ENCODE data around the gene SLC13A2. TPM values are rescaled to one million over a fixed set of nuclear protein-coding genes. Genes with fewer than 3 reads are reported as not detected.

Gene SLC13A2
- polyA plus RNA-seq, 1 experiment, result not detected

GRCh38 chr17:28500712-28501379 lies 27.4 kb downstream of the SLC13A2 start:
- no peak overlapping the region for H3K27ac ChIP-seq (ENCODE audit: low read depth, low read length)
- ChIA-PET CTCF (no interaction called here), POLR2A (no interaction called here)
- H3K27me3 ChIP-seq (ENCODE audit: control insufficient read depth, insufficient read depth, low read length), result peaks cover 57% of the 10 kb centered on the region
- H3K9me3 ChIP-seq (ENCODE audit: control insufficient read depth, insufficient read depth, low read length), result no peaks in the 10 kb centered on the region; the same call in 1 of the 2 replicates
- H3K4me3 ChIP-seq (ENCODE audit: low read depth, low read length), result no peak overlapping the region
- DNase-seq (ENCODE audit: low read depth, low spot score), result no peak
- TF ChIP-seq CTCF (IDR thresholded peaks at IDR 0.05; ENCODE audit: low read depth, low read length), result no peak

GRCh38 chr17:28501421-28502284 lies 28.2 kb downstream of the SLC13A2 start:
- no peak overlapping the region for H3K27ac ChIP-seq (ENCODE audit: low read depth, low read length)
- H3K4me3 ChIP-seq (ENCODE audit: low read depth, low read length), result no peak overlapping the region
- no peak for TF ChIP-seq CTCF (IDR thresholded peaks at IDR 0.05; ENCODE audit: low read depth, low read length)
- POLR2A ChIA-PET, result no interaction called here
- CTCF ChIA-PET, result no interaction called here
- H3K27me3 ChIP-seq (ENCODE audit: control insufficient read depth, insufficient read depth, low read length), result peaks cover 65% of the 10 kb centered on the region
- H3K9me3 ChIP-seq (ENCODE audit: control insufficient read depth, insufficient read depth, low read length), result no peaks in the 10 kb centered on the region; the same call in 1 of the 2 replicates
- DNase-seq (ENCODE audit: low read depth, low spot score), result no peak

GRCh38 chr17:28503420-28503819 lies 30.0 kb downstream of the SLC13A2 start:
- TF ChIP-seq CTCF (IDR thresholded peaks at IDR 0.05; ENCODE audit: low read depth, low read length), result no peak
- ChIA-PET CTCF (interaction anchor here (0.7 to 2.5 kb wide), 5 partner anchors 9 to 95 kb away, joined by 3 to 19 read pairs (median 7); no protein-coding TSS in a partner anchor), POLR2A (interaction anchor here (1.0 kb wide), 1 partner anchor 29 kb away, joined by 3 read pairs; no protein-coding TSS in a partner anchor)
- DNase-seq (ENCODE audit: low read depth, low spot score), result no peak
- Histone ChIP-seq H3K4me3 (ENCODE audit: low read depth, low read length) (no peak overlapping the region), H3K9me3 (ENCODE audit: control insufficient read depth, insufficient read depth, low read length) (no peaks in the 10 kb centered on the region; the same call in 1 of the 2 replicates), H3K27me3 (ENCODE audit: control insufficient read depth, insufficient read depth, low read length) (peaks cover 75% of the 10 kb centered on the region), H3K27ac (ENCODE audit: low read depth, low read length) (no peak overlapping the region)

- DNase-seq (ENCODE audit: low read depth, low spot score), result no peak
- Histone ChIP-seq H3K4me3 (ENCODE audit: low read depth, low read length) (no peak within 1 kb of the TSS), H3K27me3 (ENCODE audit: control insufficient read depth, insufficient read depth, low read length) (peaks cover 81% of the 10 kb centered on the region), H3K27ac (ENCODE audit: low read depth, low read length) (no peak within 1 kb of the TSS), H3K9me3 (ENCODE audit: control insufficient read depth, insufficient read depth, low read length) (no peaks in the 10 kb centered on the region)
- no peak for TF ChIP-seq CTCF (IDR thresholded peaks at IDR 0.05; ENCODE audit: low read depth, low read length)
- ChIA-PET CTCF (interaction anchor here (1.2 kb wide), 1 partner anchor 35 kb away, joined by 3 read pairs; no protein-coding TSS in a partner anchor), POLR2A (no interaction called here)
Measured at GRCh38 chr17:28505986-28506665, 32.7 kb downstream of the SLC13A2 start, which contains the start of gene FOXN1. Gene FOXN1 (plus strand): TSS chr17:28506348. CDS start chr17:28523970, 17,622 bp downstream.
